ENCODE measurements around the gene TPX2.
"Not testable (repeated sequence)": the region's sequence is repeated elsewhere in the genome, so short reads cannot be mapped to it uniquely, and the experiment has no call there.

TPX2 gene

DNA sequence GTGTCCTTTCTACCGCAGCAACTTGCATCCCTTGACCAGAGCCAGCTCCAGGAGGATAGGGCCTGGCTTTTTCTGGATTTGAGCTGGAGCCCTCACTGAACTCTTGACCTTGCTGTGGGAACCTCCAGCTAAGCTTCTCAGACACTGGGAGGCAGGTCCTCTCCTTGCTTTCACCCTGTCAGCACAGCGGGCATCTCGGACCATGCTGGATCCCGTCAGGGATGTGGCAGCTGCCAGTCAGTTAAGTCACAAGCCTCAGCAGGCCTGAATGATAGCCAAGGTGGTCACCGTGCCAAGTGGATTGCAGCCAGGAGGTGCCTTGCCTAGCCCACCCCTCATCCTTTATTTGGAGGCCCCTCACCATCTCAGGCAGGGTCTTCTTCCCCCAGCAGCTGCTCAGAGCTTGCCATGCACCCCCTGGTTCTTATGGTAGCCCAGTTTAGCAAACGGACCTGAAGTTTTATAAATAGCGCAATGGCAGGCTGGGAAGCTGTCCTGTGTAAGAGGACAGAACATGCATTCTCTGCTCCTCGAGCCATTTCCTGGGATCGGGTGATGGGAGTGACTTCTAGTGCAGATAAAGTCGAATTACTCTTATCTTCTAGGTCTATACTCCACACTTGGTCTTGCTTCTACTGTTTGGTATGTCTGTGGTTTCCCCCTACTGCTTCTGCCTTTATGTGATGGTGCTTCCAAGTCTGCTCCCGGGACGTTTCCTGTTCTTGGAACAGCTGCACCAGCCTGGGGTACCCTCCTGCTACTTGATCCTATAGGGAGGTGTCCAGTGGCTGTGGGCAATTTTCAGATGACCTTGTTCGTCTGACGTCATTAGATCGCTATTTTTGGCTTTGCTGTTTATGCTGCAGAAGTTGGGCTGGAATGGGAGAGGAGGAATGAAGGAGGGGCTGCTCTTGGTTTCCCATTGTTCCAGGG lies 73.0 kb downstream of the TPX2 start:
- no peak for DNase-seq (ENCODE audit: low spot score)

DNA sequence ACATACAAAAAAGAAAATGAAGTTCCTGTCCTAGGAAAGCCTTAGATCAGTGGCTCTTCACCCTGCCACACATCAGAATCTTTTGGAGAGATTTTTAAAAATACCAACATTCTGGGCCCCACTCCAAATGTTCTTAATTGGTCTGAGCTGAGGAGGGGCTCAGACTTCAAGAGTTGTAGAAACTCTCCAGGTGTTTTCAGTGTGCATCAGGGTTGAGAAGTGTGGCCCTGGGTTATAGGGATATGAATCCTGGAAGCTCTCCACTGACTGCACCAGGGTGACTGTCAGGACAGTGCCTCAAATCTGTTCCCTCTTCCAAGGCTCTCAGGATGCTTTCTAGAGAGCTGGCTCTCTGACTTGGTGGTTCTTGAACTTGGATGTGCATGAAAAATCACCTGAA lies 74.5 kb downstream of the TPX2 start:
- no peak for DNase-seq (ENCODE audit: low spot score)

DNA sequence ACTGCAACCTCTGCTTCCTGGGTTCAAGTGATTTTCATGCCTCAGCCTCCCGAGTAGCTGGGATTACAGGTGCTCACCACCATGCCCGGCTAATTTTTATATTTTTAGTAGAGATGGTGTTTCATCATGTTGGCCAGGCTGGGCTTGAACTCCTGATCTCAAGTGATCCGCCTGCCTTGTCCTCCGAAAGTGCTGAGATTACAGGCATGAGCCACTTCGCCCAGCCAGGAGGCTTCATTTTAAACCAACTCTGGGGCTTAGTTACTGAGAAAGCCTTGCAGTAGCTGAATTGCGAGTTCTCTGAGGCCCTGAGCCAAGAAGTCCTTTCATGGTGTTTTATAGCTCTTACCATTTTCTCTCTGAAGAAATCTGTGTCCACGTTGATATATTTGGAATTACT lies 75.1 kb downstream of the TPX2 start:
- not testable (repeated sequence) for DNase-seq (ENCODE audit: low spot score)

DNA sequence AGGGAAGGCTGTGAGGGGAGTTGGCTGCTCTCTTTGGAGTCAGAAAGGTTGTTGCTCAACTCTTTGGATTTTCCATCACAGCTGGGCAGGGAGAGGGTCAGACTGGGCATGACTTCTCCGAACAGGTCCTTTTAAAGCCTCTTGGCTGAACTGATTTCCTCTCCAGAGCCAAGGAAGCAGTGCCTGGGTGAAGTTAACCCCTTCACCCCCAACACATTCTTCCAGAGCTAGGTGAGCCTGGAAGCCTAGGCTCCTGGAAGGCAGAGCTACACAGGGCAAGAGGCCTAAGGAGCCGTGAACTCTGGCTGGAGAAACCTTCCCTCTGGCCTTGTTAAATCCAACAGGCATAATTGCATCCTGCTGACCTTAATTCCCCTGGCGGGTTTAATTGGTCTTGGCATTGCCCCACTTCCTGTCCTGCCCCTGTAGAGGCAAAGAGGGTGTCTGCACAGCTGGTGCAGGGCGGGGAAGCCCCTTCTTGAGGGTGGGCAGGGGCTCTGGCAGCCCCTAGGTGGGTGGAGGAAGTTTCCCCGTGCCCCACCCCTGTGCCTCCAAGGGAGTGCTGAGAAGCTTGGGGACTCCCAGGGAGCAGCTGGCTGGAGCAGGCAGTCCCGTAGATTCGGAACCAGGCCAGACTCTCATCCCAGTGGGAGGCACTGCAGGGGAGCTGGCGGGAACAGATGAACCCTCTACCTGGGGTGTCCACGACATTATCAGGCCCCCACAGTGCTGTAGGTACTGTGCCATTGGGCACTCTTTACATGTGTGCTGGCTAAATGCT lies 76.5 kb downstream of the TPX2 start:
- DNase-seq (ENCODE audit: low spot score): no peak

DNA sequence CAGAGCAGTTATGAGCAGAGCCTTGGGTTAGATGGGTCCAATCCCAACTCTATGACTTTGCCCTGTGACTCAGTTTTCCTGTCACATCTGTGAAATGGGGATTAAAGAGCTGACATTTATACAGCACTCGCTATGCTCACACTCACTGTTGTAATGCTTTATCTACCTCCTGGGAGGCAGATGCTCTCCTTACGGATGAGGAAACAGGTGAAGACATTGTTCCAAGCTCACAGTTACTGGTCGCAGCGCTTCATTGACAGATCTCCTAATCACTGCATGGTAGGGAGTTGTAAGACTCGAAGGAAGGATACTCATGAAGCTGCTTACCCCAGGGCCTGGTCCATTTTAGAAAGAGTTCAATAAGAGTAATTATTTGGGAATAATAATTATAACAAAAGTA lies 77.1 kb downstream of the TPX2 start:
- DNase-seq (ENCODE audit: low spot score): no peak

DNA sequence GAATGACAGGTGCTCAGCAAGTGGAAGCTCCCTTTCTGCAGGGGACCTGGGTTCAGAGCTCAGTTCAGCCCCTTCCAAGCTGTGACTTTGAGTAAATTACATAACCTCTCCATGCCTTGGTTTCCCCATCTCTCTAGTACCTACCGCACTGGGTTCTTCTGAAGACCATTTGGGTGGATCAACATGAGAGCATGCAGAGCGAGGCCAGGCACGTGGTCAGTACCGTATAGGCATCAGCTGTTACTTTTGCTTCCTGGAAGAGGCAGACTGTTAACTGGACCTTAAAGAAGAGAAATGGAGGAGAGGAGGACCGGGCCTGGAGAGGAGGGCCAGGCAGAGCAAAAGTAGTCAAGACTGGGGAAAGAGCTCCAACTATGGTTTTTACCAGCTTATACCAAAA lies 78.4 kb downstream of the TPX2 start:
- no peak for DNase-seq (ENCODE audit: low spot score)

DNA sequence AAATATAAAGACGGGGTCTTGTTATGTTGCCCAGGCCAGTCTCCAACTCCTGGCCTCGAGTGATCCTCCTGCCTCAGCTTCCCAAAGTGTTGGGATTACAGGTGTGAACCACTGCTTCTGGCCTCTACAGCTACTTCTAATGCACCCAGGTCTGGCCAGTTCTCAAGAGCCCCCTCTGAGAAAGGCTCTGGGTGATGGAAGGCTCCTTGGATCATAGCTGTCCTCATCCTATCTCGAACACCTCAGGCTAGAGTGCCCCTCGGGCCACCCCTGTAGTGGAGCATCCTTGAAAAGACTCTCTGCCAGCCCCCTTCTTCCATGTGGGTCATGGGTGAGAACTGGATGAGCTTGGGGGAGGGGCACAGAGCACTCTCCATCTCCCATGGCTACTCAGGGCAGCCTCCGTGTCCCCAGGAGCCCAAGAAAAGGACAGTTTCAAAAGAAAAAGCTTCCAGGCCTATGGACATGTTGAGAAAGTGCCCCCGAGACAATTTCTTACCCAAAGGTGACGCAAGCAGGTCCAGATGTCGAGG lies 79.4 kb downstream of the TPX2 start:
- DNase-seq (ENCODE audit: low spot score): no peak

DNA sequence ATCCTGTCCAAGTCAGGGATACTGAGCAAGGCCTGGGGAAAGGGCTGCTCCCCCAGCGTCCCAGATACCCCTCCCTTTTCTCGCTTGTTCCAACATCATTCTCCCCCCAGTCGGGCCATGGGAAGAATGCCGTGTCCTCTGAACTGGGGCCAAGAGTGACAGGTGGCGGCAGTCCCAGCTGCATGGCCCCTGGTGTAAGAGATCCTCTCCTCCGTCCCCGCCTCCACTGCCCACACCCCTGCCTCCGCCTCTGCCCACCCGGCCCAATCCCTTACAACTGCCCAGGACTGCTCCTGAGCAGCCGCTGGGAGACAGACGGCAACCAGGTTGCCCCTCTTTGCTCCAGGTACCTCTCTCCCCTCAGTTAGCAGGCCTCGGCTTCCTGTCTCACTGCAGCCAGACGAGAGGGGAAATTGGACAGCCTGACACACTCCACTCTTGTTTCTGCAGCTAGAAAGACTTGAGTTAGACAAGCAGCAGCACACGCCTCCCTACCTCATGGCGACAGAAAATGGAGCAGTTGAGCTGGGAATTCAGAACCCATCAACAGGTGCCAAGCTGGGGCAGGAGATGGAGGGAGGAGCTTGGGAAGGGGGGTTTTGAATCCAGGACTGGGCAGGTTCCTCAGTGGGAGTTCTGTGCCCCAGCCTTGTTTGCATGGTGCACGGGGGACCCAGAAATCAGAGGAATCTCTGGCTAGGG lies 80.1 kb downstream of the TPX2 start, which contains the start of gene MYLK2:
TSS of gene MYLK2 (plus strand) at position 274 of the 702 bp plus-strand sequence. CDS start at position 499, 225 bp downstream.
- no peak for DNase-seq (ENCODE audit: low spot score)

DNA sequence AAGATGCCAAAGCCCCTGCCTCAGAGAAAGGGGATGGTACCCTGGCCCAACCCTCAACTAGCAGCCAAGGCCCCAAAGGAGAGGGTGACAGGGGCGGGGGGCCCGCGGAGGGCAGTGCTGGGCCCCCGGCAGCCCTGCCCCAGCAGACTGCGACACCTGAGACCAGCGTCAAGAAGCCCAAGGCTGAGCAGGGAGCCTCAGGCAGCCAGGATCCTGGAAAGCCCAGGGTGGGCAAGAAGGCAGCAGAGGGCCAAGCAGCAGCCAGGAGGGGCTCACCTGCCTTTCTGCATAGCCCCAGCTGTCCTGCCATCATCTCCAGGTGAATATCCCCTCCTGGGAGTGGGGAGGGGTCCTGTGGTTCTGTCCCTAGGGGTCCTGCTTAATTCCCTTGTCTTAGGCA lies 81.1 kb downstream of the TPX2 start:
- DNase-seq (ENCODE audit: low spot score): no peak

DNA sequence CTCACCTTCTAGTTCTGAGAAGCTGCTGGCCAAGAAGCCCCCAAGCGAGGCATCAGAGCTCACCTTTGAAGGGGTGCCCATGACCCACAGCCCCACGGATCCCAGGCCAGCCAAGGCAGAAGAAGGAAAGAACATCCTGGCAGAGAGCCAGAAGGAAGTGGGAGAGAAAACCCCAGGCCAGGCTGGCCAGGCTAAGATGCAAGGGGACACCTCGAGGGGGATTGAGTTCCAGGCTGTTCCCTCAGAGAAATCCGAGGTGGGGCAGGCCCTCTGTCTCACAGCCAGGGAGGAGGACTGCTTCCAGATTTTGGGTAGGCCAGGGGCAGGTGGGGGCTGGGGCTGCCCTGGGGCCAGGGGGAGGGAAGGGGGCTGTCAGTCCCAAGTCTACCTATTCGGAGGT lies 82.3 kb downstream of the TPX2 start:
- DNase-seq (ENCODE audit: low spot score): no peak

DNA sequence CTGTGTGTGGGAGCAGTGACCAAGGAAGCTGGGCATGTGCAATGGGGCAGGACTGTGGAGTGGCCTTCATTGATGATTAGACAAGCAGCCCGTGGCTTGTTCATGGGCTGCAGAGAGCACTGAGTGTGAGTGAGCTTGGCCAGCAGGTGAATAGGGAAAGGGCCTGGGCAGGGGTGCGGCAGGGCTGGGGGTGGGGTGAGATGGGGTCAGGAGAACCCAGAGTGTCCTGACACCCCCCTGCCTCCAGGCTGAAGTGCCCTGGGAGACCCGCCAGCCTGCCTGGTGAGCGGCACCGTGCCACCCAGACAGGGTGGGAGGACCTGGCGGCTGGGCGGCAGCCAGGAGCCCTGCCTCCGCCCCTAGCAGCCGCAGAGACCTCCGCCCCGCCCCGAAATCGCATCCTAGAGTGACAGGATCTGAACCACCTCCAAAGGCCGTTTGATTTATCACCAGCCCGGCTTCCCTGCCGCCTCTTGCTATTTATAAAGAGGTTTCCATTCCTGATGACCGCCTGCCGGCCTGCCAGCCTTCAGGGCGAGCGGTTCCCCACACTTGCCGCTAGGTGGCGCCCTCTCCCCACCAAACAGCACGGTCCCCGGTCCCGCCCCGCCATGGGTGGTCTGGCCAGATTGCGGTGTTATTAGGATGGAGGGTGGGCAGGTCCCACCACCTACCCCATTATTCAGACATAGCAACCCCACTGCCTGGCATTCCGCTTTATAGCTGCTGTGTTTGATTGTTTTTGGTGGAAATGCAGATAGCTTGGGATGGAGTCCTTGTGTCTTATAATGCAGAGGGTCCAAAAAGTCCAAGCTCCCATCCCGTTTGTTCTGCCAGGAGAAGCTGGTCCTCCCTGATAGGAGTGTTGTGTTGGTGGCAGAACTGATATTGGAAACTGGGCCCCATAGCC lies 83.6 kb downstream of the TPX2 start:
- DNase-seq (ENCODE audit: low spot score): peak; percentile 82

DNA sequence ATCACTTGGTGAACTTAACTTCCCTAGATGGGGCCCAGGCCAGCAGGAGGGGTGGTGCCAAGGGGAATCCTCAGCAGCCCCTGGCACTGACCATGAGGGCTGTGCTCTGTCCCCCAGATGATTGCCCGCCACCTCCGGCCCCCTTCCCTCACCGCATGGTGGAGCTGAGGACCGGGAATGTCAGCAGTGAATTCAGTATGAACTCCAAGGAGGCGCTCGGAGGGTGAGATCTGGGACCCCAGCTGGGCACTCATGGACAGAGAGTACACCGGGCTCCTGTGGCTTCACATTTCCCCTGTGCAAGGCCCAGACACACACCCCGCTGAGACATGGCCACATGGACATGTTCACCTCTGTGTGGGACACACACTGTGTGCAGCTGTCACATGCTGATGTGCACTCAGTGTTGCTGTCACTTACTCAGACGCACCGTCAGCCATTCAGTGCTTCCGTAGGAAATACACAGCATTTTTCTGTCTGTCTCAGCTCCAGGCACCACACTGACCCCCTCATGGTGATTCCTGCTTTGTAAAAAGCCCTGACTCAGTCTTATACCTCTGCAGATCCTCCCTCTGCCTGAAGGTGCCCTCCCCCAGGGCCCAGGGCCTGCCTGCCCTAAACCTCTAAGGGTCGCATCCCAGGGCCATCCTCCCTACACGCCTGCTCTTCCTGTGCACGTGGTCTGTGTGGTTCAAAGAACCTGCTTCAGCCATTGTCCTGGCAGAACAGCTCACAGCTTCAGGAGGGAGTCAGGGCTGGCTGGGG lies 84.5 kb downstream of the TPX2 start:
- DNase-seq (ENCODE audit: low spot score): no peak

DNA sequence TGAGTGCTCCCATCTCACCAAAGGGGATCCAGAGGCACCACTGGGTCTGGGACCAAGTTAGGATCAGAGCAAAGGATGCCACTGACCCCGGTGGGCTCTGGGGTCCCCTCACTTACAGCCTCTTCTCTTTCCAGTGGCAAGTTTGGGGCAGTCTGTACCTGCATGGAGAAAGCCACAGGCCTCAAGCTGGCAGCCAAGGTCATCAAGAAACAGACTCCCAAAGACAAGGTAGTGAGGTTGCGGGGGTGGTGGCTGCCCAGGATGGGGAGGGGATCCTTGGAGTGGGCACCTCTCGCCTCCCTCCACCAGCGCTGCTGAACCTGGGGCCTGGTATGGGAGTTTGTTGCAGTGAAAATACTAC lies 85.0 kb downstream of the TPX2 start:
- no peak for DNase-seq (ENCODE audit: low spot score)

DNA sequence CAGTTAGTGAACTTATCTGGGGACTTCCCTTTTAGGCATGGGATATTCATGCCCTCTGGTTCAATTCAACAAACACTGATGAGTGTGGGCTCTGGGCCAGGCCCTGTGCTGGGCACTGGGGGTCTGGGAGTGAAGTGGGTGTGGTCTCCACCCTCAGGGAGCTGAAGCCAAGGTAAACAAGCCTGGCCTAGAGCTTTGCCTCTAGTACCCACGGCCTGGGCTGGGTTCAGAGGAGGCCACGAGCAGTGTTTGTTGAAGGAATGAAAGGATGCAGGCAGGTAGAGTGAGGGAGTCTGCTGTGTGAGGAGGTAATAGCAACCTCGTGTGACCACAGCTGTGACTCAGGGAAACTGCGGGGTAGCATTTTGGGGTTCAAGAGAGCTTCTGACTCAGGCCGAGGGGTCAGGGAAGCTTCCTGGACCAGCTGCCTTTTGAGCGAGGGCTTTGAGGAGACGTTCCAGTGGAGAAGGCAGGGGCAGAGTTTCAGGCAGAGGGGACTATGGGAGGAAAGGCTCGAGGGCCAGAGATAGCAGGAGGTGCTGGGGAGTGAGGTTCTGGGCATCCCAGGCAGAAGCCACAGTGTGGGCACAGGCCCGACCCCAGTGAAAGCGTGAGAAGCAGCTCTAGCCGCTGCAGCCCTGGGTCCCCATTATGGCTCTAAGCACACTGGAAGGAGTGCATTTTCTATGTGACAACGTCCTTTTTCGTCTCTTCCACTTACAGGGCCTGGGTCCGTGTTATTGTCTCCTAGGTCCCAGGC lies 85.6 kb downstream of the TPX2 start:
- DNase-seq (ENCODE audit: low spot score): no peak

DNA sequence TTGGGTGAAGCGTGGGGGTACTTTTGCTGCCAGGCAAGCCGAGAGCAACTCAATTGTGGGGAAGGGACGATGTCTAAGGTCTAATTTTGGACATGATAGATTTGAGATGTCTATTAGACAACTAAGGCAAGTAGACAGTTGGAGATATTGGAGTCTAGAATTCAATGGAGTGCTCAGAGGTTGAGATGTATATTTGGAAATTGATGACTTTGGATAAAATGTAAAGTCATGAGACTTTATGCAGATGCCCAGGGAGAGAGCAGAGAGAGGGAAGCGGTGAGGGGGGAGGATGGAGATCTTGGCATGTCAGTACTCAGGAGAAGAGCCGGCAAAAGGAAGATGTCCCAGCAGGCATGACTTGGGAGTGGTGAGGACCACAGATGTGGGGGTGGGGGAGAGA lies 87.0 kb downstream of the TPX2 start:
- DNase-seq (ENCODE audit: low spot score): no peak

DNA sequence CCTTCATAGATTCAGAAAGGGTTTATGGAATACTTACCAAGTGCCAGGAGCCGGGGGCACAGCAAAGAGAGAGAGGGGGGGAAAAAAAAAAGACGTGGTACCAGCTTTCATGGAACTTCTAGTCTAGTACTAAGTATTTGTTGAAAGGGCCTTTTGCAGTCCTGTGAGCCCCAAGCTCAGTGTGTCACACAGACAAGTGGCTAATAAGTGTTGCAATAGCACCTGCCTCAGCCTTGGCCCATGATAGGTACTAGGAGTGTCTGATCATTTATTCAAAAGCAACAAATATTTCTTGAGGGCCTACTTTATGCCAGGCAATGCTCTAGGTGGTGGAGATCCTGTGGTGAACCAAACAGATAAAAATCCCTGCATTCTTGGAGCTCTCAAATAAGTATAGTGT lies 88.0 kb downstream of the TPX2 start:
- DNase-seq (ENCODE audit: low spot score): no peak

DNA sequence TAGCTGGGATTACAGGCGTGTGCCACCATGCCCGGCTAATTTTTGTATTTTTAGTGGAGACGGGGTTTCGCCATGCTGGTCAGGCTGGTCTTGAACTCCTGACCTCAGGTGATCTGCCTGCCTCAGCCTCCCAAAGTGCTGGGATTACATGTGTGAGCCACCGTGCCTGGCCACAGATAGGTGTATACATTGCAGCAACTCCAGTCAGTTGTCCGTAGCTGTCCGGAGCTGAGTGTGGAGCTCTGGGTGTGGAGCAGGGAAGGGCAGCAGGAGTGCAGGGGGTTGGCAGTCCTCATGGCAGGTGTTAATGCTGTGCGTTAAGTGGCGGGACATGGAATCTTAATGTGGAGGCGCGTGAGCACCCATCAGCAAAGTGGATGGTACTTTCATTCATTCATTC lies 88.9 kb downstream of the TPX2 start:
- DNase-seq (ENCODE audit: low spot score): not testable (repeated sequence)

DNA sequence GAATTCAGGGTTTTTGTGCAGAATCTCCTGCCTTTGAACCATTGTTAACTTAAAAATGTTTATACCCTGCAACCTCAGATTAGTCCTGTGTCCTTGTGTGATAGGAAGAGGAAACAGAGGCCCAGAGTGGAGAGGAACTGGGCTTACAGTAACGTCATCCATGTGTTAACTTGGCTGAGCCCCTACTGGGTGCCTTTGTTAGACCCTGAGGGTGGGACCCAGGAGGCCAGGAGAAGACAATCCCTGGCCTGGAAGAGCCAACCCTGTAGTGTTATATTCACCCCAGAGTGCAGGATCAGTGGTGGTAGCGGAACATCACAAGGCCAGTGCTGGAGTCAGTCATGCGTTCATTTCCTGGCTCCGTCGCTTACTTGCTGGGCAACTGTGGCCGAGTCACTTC lies 90.6 kb downstream of the TPX2 start:
- no peak for DNase-seq (ENCODE audit: low spot score)

DNA sequence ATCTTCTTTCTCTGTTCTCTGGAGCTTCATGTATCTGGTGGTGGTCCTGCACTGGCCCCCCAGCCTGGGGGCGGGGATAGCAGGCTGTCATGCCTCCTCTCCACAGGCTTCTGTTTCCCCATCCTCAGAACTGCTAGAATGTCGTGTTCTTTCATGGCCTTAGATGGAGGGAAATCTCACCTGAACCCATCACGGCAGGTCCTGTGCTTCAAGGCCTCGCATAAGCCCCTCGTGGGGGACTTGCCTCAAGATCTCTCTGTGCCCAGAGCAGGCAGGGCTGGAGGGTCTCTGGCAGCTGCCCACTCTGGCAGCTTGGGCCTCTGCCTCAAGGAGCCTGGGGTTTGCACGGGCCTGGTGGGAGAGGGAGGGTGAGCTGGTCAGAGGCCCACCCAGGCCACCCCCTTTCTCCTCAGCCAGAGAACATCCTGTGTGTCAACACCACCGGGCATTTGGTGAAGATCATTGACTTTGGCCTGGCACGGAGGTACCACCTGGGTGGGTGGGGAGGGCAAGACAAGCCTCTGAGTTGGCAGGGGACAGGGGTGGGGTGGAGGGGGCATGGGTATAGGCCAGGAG lies 91.4 kb downstream of the TPX2 start:
- no peak for DNase-seq (ENCODE audit: low spot score)
